ENCODE measurements around the gene PLEKHG7.
"Not testable (repeated sequence)": the region's sequence is repeated elsewhere in the genome, so short reads cannot be mapped to it uniquely, and the experiment has no call there.

PLEKHG7 gene

DNA sequence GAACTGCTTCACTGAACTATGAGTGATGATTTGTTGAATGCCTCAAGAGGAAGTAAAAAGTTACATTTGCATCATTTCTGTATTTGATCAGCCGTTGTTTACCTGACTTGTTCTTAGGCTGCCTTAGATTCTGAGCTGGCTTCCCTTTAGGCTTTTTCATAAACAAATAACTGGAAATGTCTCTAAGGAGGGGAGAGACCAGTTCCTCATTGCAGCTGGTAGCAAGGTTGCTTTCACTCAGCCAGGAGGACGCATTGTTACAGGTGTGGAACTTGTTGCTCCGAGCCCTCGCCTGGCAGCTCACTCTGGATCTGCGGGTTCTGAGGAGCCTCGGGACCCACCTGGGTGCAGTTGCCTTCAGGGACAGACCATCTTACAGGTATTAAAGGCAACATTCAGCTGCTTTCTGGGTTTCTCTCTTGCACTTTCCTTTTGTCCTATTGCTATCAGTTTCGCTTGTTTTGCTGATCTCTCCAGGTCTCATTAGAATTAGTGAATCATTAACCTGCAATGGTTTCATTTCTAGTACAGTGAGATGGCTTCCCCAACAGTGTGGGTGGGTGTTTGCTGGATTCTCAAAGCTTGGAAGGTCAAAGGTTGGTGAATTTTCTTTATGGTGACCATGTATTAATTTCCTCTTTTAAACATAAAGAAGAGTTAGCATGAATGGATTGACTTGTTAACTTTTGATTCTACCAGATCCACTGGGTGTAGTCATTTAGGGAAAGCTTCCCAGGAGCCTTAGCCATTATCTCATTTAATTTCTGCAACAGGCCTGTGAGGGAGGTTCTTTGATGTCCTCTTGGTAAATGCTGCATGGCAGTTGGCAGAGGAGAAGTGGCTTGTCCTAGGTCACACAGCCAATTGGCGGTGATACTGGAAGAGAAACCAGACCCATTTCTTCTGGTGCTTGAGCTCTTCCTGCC, at the start of gene PLEKHG7:
PLEKHG7 (plus strand) TSS at position 236 of the 926 bp plus-strand sequence. CDS start 3,643 bp downstream, outside the sequence.
- no peak for DNase-seq

GRCh38 chr12:92654256-92654655, 48.5 kb upstream of the PLEKHG7 start:
- DNase-seq, result not testable (repeated sequence)

DNA sequence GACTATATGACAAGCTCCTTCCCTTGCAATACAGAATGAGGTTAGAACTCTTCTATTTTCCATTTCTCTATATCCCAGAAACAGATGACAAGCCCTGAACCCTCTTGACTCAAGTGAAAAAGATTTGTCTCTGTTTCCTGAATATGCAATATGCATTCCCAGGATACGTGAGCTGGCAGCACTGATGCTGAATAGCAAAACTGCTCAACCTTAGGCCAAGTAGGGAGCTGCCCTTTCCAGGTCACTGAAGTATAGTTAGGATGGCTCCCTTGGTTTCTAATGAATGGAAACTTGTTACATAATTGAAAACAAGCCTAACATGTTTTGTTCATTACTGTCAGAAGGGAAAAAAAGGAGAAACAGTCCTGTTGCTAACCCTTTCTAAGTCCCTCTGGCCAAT, 47.9 kb upstream of the PLEKHG7 start:
- DNase-seq, result no peak

GRCh38 chr12:92656911-92657310, 45.9 kb upstream of the PLEKHG7 start:
- no peak for DNase-seq

DNA sequence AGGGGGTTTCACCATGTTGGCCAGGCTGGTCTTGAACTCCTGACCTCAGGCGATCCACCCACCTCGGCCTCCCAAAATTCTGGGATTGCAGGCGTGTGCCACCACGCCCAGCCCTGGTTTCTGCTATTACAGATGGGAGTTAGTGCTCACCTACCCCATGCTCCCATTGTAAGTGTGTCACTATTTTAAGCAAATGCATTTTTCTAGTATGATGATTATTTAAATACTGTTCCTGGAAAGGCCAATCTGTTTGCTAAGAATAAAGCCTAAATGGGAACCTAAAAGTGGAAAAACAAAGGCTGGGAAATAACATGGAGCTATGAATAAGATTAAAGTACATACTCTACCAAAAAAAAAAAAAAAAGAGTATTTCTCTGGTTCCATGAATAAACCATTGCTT, 45.0 kb upstream of the PLEKHG7 start:
- DNase-seq, result no peak

DNA sequence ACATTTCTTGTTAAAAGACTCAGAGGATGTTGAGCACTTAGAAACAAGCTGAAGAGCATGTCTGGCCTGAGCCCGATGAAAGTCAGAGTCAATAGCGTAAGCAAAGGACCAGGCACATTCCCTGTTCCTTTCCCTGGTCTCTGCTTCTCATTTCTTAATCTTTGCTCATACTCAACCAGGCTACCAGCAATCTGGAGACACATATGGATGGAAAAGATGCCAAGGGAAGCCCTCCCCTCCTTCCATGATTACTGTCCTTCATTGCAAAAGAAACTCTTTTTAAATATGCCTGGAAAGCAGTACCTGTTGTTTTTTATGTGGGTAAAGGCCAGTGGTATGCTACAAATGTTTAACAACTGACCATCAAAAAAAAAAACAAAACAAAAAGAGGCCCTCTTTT, 44.2 kb upstream of the PLEKHG7 start:
- no peak for DNase-seq

- DNase-seq, result no peak
These were observed 41.5 kb upstream of the PLEKHG7 start for GRCh38 chr12:92661269-92661668.

- no peak for DNase-seq
These were observed 37.3 kb upstream of the PLEKHG7 start for GRCh38 chr12:92665496-92665895.

GRCh38 chr12:92668739-92669138, 34.0 kb upstream of the PLEKHG7 start:
- DNase-seq, result no peak

DNA sequence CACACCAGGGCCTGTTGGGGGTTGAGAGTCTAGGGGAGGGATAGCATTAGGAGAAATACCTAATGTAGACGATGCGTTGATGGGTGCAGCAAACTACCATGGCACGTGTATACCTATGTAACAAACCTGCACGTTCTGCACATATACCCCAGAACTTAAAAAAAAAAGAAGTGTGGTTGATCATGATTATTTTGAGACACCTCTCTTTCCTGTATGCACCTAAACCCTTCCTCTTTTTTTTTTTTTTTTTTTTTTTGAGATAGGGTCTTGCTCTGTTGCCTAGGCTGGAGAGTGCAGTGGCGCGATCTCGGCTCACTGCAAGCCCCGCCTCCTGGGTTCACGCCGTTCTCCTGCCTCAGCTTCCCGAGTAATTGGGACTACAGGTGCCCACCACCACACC, 31.3 kb upstream of the PLEKHG7 start:
- not testable (repeated sequence) for DNase-seq

DNA sequence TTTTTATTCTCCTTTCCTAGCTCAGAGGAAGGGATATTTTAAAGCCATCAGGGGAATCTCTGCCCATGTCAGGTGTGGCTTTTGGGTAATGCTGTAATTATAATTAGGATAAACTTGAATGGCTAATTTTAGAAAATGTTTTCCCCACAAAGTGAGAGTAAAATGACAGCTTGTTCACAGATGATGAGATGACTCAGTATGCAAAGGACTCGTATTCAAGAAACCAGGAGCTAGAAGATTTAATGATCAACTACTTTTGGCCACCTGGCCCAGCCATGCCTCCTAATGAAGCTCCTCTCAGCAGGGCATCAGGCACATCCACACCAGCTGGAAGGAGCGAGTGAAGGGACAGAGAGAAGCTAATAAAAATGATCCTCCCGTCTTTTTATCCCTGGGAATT, 29.0 kb upstream of the PLEKHG7 start:
- no peak for DNase-seq

GRCh38 chr12:92674500-92674899, 28.3 kb upstream of the PLEKHG7 start:
- no peak for DNase-seq

- DNase-seq, result no peak
These were observed 27.5 kb upstream of the PLEKHG7 start for GRCh38 chr12:92675092-92675865.

DNA sequence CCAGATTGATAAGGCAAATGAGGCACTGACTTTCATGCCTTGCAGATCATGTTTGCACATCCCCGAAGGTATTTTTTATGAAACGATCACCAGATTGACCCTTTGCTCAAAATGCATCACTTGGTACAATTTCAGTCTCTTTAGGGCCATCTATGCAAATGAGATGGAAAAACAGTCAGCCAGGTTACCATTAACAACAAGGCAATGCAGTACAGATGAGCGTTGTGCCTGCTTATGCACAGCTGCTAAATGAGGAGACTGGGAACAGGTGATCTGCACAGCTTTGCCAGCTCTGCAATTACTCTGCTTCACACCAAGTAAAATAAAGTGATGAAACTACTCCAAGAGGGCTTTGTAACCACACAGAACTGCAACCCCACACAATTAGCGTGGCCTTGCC, 26.1 kb upstream of the PLEKHG7 start:
- no peak for DNase-seq

DNA sequence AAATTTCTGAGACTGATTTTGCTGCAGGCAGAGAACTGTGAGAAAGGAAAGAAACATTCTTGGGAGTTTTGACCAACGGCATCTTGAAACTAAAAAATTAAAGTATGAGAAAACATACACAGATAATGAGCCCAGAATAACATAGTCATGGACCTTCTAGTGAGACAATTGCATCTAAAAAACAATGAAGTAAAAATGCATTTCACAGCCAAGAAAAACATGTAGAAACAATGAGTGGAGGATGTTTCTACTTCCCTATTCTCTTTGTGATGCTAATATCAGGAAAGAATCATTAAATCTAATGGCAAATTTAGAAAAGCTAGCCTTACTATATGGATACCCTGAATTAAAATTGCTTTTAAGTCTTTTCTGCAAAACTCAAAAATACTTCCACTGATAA, 12.2 kb upstream of the PLEKHG7 start:
- no peak for DNase-seq

- DNase-seq, result no peak
These were observed 7.7 kb upstream of the PLEKHG7 start for GRCh38 chr12:92695056-92695455.

DNA sequence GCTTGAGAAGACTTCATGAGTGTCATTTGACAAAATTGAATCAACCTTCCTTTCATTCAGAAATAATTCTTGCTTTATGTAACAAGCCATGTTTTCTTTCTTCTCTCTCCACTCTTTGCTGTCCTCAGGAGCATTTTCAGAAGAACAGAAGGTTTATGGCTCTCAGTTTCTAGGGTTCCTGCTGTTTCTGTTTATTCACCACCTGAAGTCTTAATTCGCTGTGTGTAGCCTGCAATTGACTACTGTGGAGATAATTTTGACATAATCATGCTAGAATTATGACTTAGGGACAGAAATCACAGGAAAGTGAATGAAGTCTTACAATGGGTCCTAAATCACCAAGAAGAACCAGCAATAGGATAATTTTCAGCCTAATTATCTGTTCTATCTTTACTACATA, 7.2 kb upstream of the PLEKHG7 start:
- DNase-seq, result peak in 1 of 2 experiments; percentile 30

GRCh38 chr12:92696216-92696615, 6.6 kb upstream of the PLEKHG7 start:
- DNase-seq, result peak in 1 of 2 experiments; percentile 31

DNA sequence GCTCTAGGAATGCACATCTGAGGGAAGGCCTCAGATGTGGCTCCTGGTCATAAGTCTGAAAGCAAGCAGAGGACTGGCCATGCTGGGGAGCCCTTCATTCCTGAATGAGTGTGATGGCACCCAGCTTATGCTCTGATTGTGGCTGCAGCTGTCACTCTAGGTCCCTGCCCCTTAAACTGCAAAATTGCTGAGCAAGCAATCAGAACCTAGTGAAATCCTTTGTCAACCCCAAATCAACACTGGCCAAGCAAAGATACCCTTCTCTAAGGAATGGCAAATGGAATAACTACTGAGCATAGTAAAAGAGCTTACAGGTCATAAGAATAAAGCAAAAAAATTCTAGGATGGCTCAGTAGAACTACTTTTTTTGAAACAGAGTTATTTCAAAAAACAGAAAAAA, 4.3 kb upstream of the PLEKHG7 start:
- DNase-seq, result no peak

DNA sequence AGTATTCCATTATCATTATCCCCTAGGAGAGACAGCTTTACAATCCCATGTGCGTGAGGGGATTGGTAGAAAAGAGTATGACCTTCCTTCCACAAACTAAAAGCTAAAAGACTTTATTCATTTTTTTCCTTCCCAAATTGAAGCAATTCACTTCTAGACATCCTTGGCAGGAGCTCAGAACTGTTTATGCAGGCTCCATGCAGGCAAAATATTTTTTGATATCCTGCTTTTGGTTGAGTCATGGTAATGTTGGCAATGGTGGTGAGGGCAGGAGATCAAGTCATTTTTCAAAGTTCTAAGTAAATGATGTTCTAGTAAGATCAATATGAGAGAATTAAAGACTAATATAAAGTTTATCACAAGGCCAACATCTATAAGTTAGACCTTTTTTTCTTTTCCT, 1.3 kb upstream of the PLEKHG7 start:
- no peak for DNase-seq

GRCh38 chr12:92703786-92704185, 997 bp downstream of the PLEKHG7 start:
- DNase-seq, result no peak

DNA sequence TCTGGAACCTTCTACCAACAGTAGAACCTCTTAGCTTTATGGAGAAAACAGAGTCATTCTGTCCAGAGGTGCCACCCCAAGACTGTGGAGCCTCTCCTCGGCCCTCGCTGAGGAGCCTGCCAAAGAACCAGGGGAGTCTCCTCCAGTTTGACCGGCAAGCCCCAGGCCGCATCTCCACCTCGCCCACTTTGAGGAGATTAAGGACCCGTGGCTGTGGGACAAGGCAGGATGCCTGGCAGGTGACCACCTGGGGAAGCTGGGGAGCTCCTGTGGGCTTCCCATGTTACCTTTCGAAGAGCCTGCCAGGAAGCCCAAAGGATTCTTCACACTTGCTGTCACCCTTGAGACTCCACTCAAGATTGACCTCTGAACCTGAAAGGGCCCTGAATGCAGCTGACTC, 3.8 kb downstream of the PLEKHG7 start:
- no peak for DNase-seq

- no peak for DNase-seq
These were observed 5.1 kb downstream of the PLEKHG7 start for GRCh38 chr12:92707926-92708325.

- DNase-seq, result no peak
These were observed 12.8 kb downstream of the PLEKHG7 start for GRCh38 chr12:92715625-92716024.
